ENCODE results near the gene KPNA6.
"Not testable (repeated sequence)": the region's sequence is repeated elsewhere in the genome, so short reads cannot be mapped to it uniquely, and the experiment has no call there.

KPNA6 gene

GRCh38 chr1:32107742-32108661 is at the start of gene KPNA6:
Gene KPNA6 (plus strand): TSS chr1:32108056. CDS start chr1:32108131, 75 bp downstream.
- DNase-seq (ENCODE audit: low read depth in 2 of 2): peak; percentile 75 to 82

- no peak for DNase-seq (ENCODE audit: low read depth in 2 of 2)
Measured at GRCh38 chr1:32060914-32061313, 46.9 kb upstream of the KPNA6 start.

DNA sequence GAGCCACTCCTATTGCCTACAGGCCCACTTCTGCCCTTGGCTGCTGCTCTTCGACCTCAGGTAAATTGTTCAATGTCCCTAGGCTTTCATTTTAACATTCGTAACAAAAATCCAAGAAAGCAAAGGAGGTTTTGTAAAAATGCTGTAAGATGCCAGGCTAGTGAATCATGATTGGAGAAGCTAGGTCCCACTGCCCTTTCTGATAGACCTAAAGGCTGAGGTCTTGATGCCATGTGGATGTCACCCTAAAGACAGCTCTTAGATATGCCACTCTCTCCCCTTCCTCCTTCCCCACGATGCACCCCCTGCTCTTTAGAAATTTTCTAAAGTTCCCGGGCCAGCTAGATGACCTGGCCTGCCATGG is 45.0 kb upstream of the KPNA6 start:
- no peak for DNase-seq (ENCODE audit: low read depth in 2 of 2)

DNA sequence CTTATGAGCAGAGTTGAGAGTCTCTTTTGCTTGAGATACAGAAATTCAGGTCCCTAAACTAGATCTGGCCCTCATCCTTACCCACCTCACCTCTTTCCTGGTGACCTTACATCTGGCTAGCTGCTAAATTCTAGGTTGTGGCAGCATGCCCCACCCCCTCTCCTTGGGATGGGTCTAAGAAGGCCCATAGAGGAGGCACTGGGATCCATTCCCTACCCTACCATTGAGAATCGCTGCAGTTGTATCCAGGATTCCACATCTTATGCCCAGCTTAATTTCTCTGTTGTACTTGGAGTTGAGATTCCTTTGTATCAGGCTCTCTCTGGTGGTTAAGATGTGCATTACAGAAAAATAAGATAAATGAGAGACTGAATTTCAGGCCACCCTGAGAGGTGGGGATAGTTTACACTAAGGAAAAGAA is 44.6 kb upstream of the KPNA6 start:
- no peak for DNase-seq (ENCODE audit: low read depth in 2 of 2)

DNA sequence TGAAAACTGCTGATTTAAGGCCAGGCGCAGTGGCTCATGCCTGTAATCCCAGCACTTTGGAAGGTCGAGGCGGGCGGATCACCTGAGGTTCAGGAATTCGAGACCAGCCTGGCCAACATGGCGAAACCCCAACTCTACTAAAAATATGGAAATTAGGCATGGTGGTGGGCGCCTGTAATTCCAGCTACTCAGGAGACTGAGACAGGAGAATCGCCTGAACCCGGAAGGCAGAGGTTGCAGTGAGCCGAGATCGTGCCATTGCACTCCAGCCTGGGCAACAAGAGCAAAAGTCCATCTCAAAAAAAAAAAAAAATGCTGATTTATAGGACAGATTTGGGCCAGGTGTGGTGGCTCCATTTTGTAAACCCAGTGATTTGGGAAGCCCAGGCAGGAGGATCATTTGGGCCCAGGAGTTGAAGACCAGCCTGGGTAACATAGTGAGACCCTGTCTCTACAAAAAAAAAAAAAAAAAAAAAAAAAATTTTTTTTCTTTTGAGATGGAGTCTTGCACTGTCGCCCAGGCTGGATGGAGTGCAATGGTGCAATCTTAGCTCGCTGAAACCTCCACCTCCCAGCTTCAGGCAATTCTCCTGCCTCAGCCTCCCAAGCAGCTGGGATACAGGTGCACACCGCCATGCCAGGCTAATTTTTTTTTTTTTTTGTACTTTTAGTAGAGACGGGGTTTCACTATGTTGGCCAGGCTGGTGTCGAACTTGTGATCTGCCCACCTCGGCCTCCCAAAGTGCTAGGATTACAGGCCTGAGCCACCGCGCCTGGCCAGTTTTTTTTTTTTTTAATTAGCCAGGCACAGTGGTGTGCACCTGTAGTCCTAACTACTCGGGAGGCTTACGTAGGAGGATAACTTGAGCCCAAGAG is 42.0 kb upstream of the KPNA6 start:
- DNase-seq (ENCODE audit: low read depth in 2 of 2): not testable (repeated sequence)

GRCh38 chr1:32066489-32066873 is 41.4 kb upstream of the KPNA6 start:
- no peak for DNase-seq (ENCODE audit: low read depth in 2 of 2)

DNA sequence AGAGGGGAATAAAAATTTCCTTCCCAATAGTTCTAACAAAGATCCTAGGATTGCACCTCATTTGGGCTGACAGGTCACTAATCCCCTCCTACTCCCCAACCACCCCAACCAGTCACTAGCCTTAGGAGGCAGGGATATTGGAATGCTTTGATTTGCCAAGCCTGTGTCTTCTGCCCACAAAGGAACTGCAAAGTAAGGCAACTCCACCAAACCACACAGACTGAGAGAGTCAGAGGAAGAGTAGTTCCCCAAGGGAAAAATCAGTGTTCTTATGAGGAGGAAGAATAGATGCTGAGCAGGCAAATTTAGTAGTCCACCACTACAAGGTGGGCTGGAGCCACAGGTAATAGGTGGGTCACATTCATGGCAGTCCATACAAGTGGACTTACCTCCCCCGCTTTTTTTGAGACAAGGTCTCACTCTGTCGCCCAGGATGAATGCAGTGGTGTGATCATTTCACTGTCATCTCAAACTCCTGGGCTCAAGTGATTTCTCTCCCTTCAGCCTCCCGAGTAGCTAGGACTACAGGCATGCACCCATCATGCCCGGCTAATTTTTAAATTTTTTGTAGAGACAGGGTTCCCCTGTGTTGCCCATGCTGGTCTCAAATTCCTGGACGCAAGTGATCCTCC is 38.8 kb upstream of the KPNA6 start:
- no peak for DNase-seq (ENCODE audit: low read depth in 2 of 2)

- DNase-seq (ENCODE audit: low read depth in 2 of 2): peak in 1 of 2 donors; percentile 12
Measured at GRCh38 chr1:32071758-32072621, 35.9 kb upstream of the KPNA6 start.

DNA sequence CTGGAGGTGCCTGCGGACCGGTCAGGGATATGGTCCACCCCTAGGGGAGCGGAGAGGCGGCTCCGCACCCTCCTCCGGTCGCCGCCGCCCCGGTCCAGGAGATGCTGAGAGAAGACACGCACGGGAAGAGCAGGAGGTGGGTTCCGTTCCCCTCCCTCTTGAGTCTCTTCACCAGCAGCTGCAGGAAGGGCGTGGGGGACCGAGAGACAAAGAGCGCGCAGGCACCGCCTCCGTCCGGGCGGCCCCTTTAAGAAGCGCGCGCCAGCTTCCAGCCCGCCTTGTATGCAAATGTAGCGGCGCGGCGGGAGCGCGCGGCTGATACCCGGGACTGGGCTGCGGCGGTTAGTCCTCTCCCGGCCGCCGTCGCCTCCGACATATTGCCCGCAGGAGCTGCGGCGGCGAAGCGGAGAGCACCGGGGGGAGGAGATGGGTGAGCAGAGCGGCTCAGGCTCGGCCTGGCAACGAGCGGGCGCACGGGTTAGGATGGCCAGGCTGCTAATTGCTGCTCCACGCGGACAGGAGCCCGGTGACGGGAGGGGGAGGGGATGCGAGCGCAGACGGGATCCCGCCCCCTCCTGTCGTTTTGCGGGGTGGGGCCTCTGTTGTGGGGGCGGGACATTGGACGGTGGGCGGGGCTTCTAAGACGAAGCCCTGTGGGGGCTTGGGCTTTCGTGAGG is 35.1 kb upstream of the KPNA6 start, which contains the start of gene TMEM39B:
Gene TMEM39B (plus strand): TSS at position 318 of the 677 bp plus-strand sequence. CDS start 109 bp downstream, at position 427.
- DNase-seq (ENCODE audit: low read depth in 2 of 2): peak; percentile 87 to 90

DNA sequence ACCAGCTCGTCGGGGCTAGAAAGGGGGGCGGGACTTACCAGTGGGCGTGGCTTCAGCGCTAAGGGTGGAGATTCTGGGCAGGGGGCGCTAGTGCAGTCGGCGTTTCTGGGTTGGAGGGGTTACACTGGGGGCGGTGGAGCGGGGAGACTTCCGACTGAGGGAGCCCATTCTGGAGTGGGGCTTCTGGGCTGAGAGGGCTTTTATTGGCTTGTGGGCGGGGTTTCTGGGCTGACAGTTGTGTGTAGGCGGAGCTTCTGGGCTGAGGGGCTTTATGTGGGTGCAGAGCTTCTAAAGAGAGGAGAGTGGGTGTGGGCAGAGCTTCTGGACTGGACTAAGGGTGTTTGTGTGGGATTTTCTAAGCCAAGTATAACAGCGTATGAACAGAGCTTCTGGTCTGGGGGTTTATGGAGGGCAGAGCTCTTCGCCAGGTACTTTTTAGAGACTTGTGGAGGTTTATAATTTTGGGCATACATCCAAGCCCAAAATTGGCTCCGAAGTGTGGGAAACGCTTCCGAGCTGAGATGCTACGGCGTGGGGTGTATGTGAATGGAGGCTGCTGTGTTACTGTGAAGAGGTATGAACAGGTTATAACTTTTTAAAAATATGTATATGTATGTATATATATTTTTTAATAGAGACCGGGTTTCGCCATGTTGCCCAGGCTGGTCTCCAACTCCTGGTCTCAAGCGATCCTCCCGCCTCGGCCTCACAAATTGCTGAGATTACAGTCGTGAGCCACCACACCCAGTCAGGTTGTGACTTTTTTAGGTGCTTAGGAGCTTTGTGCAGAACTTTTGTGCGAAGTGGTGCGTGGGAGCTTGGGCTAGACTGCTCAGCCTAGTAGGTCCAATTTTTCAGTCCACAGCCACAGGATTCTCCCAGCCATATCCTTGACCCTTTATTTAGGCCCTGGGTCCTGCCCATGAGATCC is 34.3 kb upstream of the KPNA6 start:
- no peak for DNase-seq (ENCODE audit: low read depth in 2 of 2)

DNA sequence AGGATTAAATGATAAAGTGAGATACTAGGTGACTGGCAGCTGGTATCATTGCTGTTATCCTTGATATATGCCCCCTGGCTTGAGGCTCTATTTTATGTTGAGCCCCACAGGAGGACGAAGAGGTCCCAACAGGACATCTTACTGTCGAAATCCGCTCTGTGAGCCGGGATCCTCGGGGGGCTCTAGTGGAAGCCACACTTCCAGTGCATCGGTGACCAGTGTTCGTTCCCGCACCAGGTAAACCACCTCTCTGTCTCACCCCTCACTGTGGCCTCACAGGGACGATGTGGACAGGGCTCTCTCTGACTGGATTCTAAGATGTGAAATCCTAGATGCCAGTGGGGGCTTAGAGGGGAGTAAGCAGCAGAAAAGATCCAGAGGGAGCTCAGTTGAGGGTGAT is 33.0 kb upstream of the KPNA6 start:
- DNase-seq (ENCODE audit: low read depth in 2 of 2): no peak

DNA sequence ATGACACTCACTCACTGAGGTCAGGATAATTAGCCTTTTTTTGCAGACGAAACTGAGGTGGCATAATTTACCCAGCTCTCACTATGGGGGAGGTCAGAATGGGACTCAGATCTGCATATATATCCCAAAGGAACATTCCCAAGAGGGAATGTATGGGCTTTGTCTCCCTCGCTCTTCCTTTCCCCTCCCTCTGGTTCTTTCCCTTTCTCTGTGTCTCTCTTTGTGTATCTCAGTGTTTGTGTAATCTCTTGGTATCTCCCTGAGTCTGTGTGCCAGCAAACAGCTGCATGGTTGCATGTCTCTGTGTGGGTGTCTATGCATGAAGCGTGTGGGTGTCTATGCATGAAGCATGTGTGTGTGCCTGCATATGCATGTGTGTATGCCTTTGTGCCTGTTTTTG is 30.4 kb upstream of the KPNA6 start:
- no peak for DNase-seq (ENCODE audit: low read depth in 2 of 2)

DNA sequence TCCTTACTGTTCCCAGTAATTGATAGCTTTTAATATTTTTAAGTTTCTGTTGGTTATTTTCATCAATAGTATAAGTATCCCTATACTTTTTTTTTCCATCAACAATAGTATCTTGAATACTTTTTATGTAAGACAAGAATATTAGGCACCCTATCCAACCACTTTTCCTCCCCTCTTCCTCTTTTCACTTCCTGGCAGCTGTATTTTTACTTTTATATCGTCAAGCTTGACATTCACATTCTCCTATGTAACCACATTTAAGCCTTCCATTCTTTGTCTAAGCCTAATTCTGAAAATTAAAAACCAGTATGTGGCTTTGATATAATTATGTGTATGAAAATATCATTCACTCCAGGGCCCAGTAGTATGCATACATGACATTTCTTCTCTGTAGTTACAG is 25.8 kb upstream of the KPNA6 start:
- no peak for DNase-seq (ENCODE audit: low read depth in 2 of 2)

DNA sequence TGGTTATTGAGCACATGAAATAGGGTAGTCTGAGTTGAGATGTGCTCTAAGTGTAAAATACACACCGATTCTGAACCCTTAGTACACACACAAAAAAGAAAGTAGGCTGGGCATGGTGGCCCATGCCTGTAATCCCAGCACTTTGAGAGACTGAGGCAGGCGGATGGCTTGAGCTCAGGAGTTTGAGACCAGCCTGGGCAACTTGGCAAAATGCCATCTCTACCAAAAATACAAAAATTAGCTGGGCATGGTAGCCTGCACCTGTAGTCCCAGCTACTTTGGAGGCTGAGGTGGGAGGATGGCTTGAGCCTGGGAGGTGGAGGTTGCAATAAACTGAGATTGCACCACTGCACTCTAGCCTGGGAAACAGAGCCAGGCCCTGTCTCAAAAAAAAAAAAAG is 21.5 kb upstream of the KPNA6 start:
- not testable (repeated sequence) for DNase-seq (ENCODE audit: low read depth in 2 of 2)

GRCh38 chr1:32091176-32091575 is 16.7 kb upstream of the KPNA6 start:
- no peak for DNase-seq (ENCODE audit: low read depth in 2 of 2)

- no peak for DNase-seq (ENCODE audit: low read depth in 2 of 2)
Measured at GRCh38 chr1:32091591-32091990, 16.3 kb upstream of the KPNA6 start.

GRCh38 chr1:32094746-32095521 is 12.9 kb upstream of the KPNA6 start:
- no peak for DNase-seq (ENCODE audit: low read depth in 2 of 2)

DNA sequence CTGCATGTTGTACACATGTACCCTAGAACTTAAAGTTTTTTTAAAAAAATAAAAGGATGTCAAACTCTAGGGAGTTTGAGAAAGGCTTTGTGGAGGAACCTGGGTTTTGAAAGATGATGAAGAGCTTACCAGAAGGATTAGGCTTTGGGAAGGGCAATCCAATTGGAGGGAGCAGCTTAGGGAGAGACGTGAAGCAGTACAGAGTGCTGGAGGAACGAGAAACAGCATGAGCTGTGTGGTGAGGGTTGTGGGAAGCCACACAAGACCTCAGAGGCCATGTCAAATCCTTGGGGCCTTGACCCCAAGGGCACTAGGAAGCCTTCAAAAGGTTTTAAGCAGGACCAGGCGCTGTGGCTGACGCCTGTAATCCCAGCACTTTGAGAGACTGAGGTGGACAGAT is 8.4 kb upstream of the KPNA6 start:
- no peak for DNase-seq (ENCODE audit: low read depth in 2 of 2)

DNA sequence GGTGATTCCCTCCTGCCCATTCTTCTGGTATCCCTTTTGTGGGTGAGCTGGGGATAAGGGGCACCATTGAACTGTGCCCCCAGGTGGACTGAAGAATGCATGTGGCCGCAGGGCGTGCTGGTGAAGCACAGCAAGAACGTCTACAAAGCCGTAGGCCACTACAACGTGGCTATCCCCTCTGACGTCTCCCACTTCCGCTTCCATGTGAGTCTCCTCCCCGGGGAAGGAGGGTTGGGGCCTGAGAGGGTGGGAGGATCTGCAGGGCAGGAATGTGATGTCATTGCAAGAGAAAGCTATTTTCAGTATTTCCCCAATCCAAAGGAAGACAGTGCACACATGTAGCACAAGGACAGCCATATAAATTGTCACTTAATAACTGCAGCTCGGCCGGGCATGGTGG is 7.5 kb upstream of the KPNA6 start:
- DNase-seq (ENCODE audit: low read depth in 2 of 2): no peak
